Urothelium cell line (cell line): ENCODE measurements around the gene MDP1.
"Not testable (repeated sequence)": the region's sequence is repeated elsewhere in the genome, so short reads cannot be mapped to it uniquely, and the experiment has no call there.

ENCODE experiments used
- DNase-seq: peaks from one replicate; pipeline ENCODE4 v3.0.0; 2011; ENCODE audit warnings: low spot score, mixed read lengths
- FAIRE-seq: peaks from 2 replicates; lab custom pipeline; 2011; peaks lifted over from hg19 to GRCh38; lab: Jason Lieb, UNC

Gene MDP1

GRCh38 chr14:24203249-24203886 is 12.5 kb downstream of the MDP1 start:
- not testable (repeated sequence) for DNase-seq, FAIRE-seq

- not testable (repeated sequence) for FAIRE-seq, DNase-seq
Observed at GRCh38 chr14:24202538-24202937, 13.3 kb downstream of the MDP1 start.

- DNase-seq (no peak), FAIRE-seq (no peak)
Observed at GRCh38 chr14:24198814-24199524, 16.9 kb downstream of the MDP1 start.

- no peak for FAIRE-seq
- DNase-seq: no peak
Observed at GRCh38 chr14:24197056-24197450, 18.8 kb downstream of the MDP1 start.

GRCh38 chr14:24196071-24197055 is 19.5 kb downstream of the MDP1 start:
- no peak for FAIRE-seq
- DNase-seq: no peak

GRCh38 chr14:24195186-24196070 is 20.4 kb downstream of the MDP1 start, which contains the start of gene TM9SF1:
Gene TM9SF1 (minus strand): TSS chr14:24195441. CDS start chr14:24195019, 422 bp downstream.
- DNase-seq (peak; percentile 93), FAIRE-seq (peak; percentile 30)

- FAIRE-seq (no peak), DNase-seq (no peak)
Observed at GRCh38 chr14:24194873-24195185, 21.0 kb downstream of the MDP1 start.

- no peak for FAIRE-seq
- DNase-seq: no peak
Observed at GRCh38 chr14:24194186-24194872, 21.5 kb downstream of the MDP1 start.

- FAIRE-seq (no peak), DNase-seq (no peak)
Observed at GRCh38 chr14:24192933-24193332, 22.9 kb downstream of the MDP1 start.

- no peak for FAIRE-seq
- no peak for DNase-seq
Observed at GRCh38 chr14:24190416-24190815, 25.4 kb downstream of the MDP1 start.

GRCh38 chr14:24189460-24189859 is 26.4 kb downstream of the MDP1 start:
- DNase-seq (no peak), FAIRE-seq (no peak)

- FAIRE-seq: no peak
- DNase-seq: no peak
Observed at GRCh38 chr14:24189059-24189375, 26.8 kb downstream of the MDP1 start.

GRCh38 chr14:24188251-24189058 is 27.4 kb downstream of the MDP1 start, which contains the start of gene IPO4:
Gene IPO4 (minus strand): TSS chr14:24188816. CDS start chr14:24188787, 29 bp downstream.
- DNase-seq (peak; percentile 98), FAIRE-seq (no peak)

GRCh38 chr14:24187539-24187915 is 28.3 kb downstream of the MDP1 start:
- no peak for DNase-seq
- no peak for FAIRE-seq

GRCh38 chr14:24186831-24187538 is 28.9 kb downstream of the MDP1 start:
- no peak for FAIRE-seq
- no peak for DNase-seq

GRCh38 chr14:24185741-24186140 is 30.1 kb downstream of the MDP1 start:
- DNase-seq: no peak
- no peak for FAIRE-seq

GRCh38 chr14:24185026-24185425 is 30.8 kb downstream of the MDP1 start:
- FAIRE-seq: no peak

More at GRCh38 chr14:24185026-24185425, 30.8 kb downstream of the MDP1 start:
- DNase-seq: no peak
